22Rv1 (cell line): ENCODE results near the gene OPRL1.

Source experiments
- CTCF ChIP-seq: fragments of 450-650 bp; IDR thresholded peaks from 2 replicates; pipeline ENCODE4 v1.5.1; 2017; ENCODE audit warnings: mild to moderate bottlenecking
- ZFX ChIP-seq: fragments of 450-650 bp; IDR thresholded peaks from 2 replicates; pipeline ENCODE4 v1.6.1; 2017; ENCODE audit warnings: antibody characterized with exemption, borderline replicate concordance

- no peak for TF ChIP-seq CTCF
- no peak for TF ChIP-seq ZFX
These were observed 17.1 kb upstream of the OPRL1 start, which contains the start of gene TCEA2 for GRCh38 chr20:64062596-64063388.
